Measurements from ENCODE around the gene LCN2.

GRCh38 chr9:128201441-128202369 lies 52.5 kb downstream of the LCN2 start:
- TF ChIP-seq CTCF (IDR thresholded peaks at IDR 0.05) (no peak), POLR2A (IDR thresholded peaks at IDR 0.05) (no peak)
